Osteoblast (primary cell): ENCODE measurements around the gene NYNRIN. TPM values are rescaled to one million over a fixed set of nuclear protein-coding genes. Genes with fewer than 3 reads are reported as not detected.

Source experiments
- DNase-seq: peaks from one replicate; pipeline ENCODE4 v3.0.0; 2011; ENCODE audit warnings: low spot score, mixed read lengths; ENCODE audit not compliant: insufficient read length; ENCODE audit errors: missing footprints
- H2AFZ ChIP-seq: 2 replicates; pipeline ENCODE4 v1.6.0; 2011; ENCODE audit warnings: mild to moderate bottlenecking, low read length
- H3K27ac ChIP-seq: 2 replicates; pipeline ENCODE4 v1.5.1; 2011; ENCODE audit warnings: mild to moderate bottlenecking, low read depth, low read length, moderate library complexity
- H3K27me3 ChIP-seq: 2 replicates; pipeline ENCODE4 v1.6.0; 2012; ENCODE audit warnings: mild to moderate bottlenecking, control low read depth, inconsistent platforms, low read length, moderate library complexity; ENCODE audit not compliant: insufficient read depth
- H3K36me3 ChIP-seq: 2 replicates; pipeline ENCODE4 v1.5.1; 2011; ENCODE audit warnings: mild to moderate bottlenecking, low read length, control low read depth, moderate library complexity; ENCODE audit not compliant: insufficient read depth
- H3K4me1 ChIP-seq: 2 replicates; pipeline ENCODE4 v1.5.1; 2011; ENCODE audit warnings: mild to moderate bottlenecking, low read length, control low read depth, moderate library complexity; ENCODE audit not compliant: insufficient read depth
- H3K4me2 ChIP-seq: 2 replicates; pipeline ENCODE4 v1.6.0; 2011; ENCODE audit warnings: mild to moderate bottlenecking, low read length; ENCODE audit not compliant: insufficient read depth
- H3K4me3 ChIP-seq: fragments of 200-600 bp; sonication (generic); 3 replicates; pipeline ENCODE4 v1.5.1; 2012; ENCODE audit warnings: mild to moderate bottlenecking, low read length, inconsistent platforms; ENCODE audit not compliant: insufficient read depth
- H3K79me2 ChIP-seq: 2 replicates; pipeline ENCODE4 v1.6.0; 2012; ENCODE audit warnings: mild to moderate bottlenecking, low read length, control low read depth, inconsistent platforms; ENCODE audit not compliant: insufficient read depth
- H3K9me3 ChIP-seq: 2 replicates; pipeline ENCODE4 v1.5.1; 2011; ENCODE audit warnings: low read depth, low read length, control low read depth
- H4K20me1 ChIP-seq: 2 replicates; pipeline ENCODE4 v1.6.0; 2012; ENCODE audit warnings: mild to moderate bottlenecking, low read length, control low read depth; ENCODE audit not compliant: insufficient read depth
- total RNA-seq: library from RNA; depleted of rRNA; stranded (reverse); fragments of >200 nt; gene quantifications from 2 replicates; pipeline ENCODE4 v1.2.3, GENCODE V29; 2012
- TF ChIP-seq, protein P1 (sequence below): IDR thresholded peaks from 2 replicates; pipeline ENCODE4 v1.5.1; 2011; ENCODE audit warnings: mild to moderate bottlenecking, low read depth, low read length, moderate library complexity; ENCODE audit errors: extremely low read depth

The NYNRIN gene
- total RNA-seq, 1 donor, result 7.2 TPM

DNA sequence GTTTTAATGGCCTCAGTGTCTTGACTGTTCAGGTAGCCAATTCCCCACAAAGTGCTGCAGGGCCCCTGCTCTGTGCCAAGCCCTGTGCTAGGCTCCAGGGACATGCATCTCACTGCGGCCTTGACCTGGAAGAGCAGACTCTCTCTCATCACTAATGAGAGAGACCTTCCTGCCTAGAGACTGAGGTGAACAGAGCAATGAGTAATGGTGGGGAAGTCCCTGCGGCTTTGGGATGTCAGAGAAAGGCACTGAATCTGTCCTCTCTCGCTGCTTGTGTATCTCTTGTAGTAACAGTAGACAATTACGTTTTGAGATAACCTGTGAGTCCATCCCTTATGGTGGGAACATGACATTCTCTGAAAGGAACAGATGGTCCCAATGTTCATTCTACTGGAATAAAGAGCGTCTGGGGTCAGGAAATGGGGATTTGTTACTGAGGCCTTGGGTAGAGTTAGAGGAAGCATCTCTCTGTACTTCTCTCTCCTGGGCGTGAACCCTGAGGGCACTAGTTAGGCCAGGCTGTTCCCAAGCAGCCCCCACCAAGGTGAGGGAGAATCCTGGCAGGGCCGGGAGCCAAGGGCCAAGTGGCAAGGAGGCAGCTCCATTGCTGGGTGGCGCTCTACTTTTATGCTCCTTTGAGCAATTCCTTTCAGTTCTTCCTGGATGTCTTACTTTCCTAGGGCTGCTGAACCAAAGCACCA is 17.3 kb upstream of the NYNRIN start:
- no peak for DNase-seq
- no peaks in the 10 kb centered on the region for H3K27me3 ChIP-seq

DNA sequence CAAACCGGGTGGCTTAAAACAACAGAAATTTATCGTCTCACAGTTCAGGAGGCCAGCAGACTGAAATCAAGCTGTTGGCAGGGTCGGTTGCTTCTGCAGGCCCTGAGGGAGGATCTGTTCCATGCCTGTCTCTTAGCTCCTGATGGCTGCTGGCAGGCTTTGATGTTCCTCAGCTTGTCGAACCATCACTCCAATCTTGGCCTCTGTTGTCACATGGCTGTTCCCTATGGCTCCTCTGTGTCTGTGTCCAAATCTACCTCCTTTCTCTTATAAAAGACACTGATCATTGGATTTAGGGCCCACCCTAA is 16.8 kb upstream of the NYNRIN start:
- Histone ChIP-seq H3K4me3 (no peak overlapping the region), H3K27me3 (no peaks in the 10 kb centered on the region), H3K79me2 (no peaks in the 10 kb centered on the region), H3K27ac (no peak overlapping the region), H4K20me1 (peaks cover 9% of the 10 kb centered on the region), H3K4me2 (no peak overlapping the region), H3K9me3 (no peaks in the 10 kb centered on the region), H3K36me3 (peaks cover 20% of the 10 kb centered on the region), H3K4me1 (no peaks in the 10 kb centered on the region), H2AFZ (no peak overlapping the region)
- TF ChIP-seq, protein P1, sequence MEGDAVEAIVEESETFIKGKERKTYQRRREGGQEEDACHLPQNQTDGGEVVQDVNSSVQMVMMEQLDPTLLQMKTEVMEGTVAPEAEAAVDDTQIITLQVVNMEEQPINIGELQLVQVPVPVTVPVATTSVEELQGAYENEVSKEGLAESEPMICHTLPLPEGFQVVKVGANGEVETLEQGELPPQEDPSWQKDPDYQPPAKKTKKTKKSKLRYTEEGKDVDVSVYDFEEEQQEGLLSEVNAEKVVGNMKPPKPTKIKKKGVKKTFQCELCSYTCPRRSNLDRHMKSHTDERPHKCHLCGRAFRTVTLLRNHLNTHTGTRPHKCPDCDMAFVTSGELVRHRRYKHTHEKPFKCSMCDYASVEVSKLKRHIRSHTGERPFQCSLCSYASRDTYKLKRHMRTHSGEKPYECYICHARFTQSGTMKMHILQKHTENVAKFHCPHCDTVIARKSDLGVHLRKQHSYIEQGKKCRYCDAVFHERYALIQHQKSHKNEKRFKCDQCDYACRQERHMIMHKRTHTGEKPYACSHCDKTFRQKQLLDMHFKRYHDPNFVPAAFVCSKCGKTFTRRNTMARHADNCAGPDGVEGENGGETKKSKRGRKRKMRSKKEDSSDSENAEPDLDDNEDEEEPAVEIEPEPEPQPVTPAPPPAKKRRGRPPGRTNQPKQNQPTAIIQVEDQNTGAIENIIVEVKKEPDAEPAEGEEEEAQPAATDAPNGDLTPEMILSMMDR, result no peak
- DNase-seq, result no peak

More for the DNA sequence above, 17.3 kb upstream of the NYNRIN start:
- Histone ChIP-seq H3K27ac (no peak overlapping the region), H3K4me3 (no peak overlapping the region), H3K9me3 (no peaks in the 10 kb centered on the region), H3K4me2 (no peak overlapping the region), H3K4me1 (no peaks in the 10 kb centered on the region), H3K79me2 (no peaks in the 10 kb centered on the region), H4K20me1 (peaks cover 14% of the 10 kb centered on the region), H2AFZ (no peak overlapping the region), H3K36me3 (peaks cover 25% of the 10 kb centered on the region)
- TF ChIP-seq, protein P1, result no peak

DNA sequence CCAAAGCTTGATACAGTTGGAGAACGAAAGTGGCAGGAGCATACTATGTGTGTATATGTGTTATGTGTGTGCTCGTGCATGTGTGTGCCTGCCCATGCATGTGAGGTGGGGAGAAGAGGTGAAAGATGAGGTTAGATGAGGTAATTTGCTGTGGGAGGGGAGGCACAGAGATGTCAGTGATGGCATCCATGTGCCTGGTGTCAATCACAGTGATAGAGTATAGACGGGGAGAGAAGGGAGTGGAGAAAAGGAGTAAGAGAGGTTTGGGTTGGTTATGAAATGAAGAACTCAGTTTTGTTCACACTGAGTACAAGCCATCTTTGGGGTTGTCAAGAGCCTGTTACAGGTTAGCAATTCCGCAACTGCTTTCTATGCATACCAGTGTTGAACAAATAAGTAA is 14.6 kb upstream of the NYNRIN start:
- H3K9me3 ChIP-seq, result no peaks in the 10 kb centered on the region
- H2AFZ ChIP-seq, result no peak overlapping the region
- no peak overlapping the region for H3K4me3 ChIP-seq
- H3K4me1 ChIP-seq, result no peaks in the 10 kb centered on the region
- DNase-seq, result no peak
- no peaks in the 10 kb centered on the region for H3K36me3 ChIP-seq
- H3K27me3 ChIP-seq, result no peaks in the 10 kb centered on the region
- H3K27ac ChIP-seq, result no peak overlapping the region
- no peak overlapping the region for H3K4me2 ChIP-seq
- no peaks in the 10 kb centered on the region for H3K79me2 ChIP-seq
- no peaks in the 10 kb centered on the region for H4K20me1 ChIP-seq
- TF ChIP-seq, protein P1, result no peak

DNA sequence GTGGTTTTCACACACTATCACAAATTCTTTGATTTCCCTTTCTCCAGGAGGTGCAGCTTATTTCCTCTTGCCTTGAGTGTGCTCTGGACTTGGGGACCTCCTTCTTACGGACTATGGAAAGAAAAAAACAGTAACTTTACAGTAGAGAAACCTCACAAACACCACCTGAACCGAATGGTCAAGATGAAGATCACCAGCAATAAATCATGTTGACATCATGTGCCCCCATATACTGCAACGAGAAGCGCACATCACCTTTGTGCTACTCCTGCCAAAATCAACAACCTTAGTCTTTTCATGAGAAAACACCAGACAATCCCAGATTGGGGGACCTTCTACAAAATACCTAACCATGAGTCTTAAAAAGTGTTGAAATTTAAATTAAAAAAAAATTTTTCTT is 13.3 kb upstream of the NYNRIN start:
- Histone ChIP-seq H3K27me3 (no peaks in the 10 kb centered on the region), H3K9me3 (no peaks in the 10 kb centered on the region), H3K79me2 (no peaks in the 10 kb centered on the region), H3K4me1 (no peaks in the 10 kb centered on the region), H3K4me3 (no peak overlapping the region), H2AFZ (no peak overlapping the region), H3K36me3 (no peaks in the 10 kb centered on the region), H3K4me2 (no peak overlapping the region), H3K27ac (no peak overlapping the region), H4K20me1 (no peaks in the 10 kb centered on the region)
- no peak for DNase-seq
- TF ChIP-seq, protein P1, result no peak
